GM19372 (cell line): ENCODE data around the gene CNOT9.
"Not testable (repeated sequence)": the region's sequence is repeated elsewhere in the genome, so short reads cannot be mapped to it uniquely, and the experiment has no call there.

Experiments used
- ATAC-seq: cut with Tn5 transposase; IDR thresholded peaks from one replicate; pipeline ENCODE4 v1.9.1; 2021; ENCODE audit warnings: mild to moderate bottlenecking, low read depth, moderate library complexity; ENCODE audit not compliant: unreplicated experiment

The CNOT9 gene, protein sequence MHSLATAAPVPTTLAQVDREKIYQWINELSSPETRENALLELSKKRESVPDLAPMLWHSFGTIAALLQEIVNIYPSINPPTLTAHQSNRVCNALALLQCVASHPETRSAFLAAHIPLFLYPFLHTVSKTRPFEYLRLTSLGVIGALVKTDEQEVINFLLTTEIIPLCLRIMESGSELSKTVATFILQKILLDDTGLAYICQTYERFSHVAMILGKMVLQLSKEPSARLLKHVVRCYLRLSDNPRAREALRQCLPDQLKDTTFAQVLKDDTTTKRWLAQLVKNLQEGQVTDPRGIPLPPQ

DNA sequence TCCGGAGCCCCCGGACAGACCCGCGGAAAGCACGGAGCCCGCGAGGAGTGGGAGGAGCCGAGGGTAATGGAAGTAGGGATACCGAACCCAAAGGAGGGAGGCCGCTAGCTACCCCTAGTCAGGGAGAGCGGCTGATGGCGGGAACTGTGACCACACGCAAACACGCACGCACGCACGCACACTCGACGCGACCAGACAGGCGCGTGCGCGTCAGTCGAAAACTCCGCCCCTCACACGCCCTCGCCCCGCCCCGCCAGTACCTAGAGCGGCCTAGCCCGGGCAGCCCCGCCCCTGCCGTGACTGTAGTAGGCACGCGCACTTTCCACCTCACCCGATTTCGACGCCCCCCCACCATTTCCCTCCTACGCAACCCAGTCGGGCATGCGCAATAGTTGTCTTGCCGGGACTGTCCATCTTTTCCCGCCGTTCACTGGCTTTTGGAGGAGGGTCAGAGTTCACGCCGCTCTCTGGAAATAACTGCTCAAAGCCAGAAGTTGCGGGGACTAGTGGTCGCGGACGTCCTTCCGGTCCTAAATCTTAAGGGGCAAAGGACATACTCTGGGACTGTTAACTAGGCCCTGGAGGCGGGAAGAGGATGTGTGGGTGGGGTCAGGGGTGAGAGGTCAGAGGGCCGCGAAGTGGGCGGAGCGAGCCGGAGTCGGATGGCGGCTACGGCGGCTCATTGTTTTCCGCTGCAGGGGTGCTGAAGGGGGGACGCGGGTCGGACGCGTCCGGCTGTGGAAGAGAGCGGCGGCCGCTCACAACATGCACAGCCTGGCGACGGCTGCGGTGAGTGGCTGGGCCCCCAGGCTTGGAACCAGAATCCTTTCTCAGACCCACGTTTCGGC, at the start of gene CNOT9, which contains the start of gene USP37:
Gene CNOT9 (plus strand): TSS at position 650 of the 848 bp plus-strand sequence. CDS start 116 bp downstream, at position 766.
Gene USP37 (minus strand): TSS at position 162 of the 848 bp plus-strand sequence. CDS start 9,698 bp downstream, outside the sequence.
- ATAC-seq: peak; percentile 80

GRCh38 chr2:218518876-218519275, 49.8 kb upstream of the CNOT9 start:
- ATAC-seq: no peak

DNA sequence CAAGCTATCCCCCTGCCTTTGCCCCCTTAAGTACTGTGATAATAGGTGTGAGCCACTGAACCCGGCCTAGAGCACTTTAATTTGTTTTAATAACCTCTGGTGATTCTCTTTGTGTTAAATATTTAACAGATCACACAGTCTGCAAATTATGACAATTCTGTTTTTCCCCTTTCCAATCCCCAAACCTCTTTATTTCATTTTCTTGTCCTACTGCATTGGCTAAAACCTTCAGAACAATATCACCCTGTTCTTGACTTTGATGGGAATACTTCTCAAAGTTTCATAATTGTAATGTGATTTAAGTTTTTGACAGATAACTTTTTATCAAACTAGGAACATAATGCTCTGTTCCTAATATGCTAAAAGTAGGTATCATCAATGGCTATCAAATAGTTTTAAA, 45.0 kb upstream of the CNOT9 start:
- ATAC-seq: no peak

- not testable (repeated sequence) for ATAC-seq
These were observed 40.2 kb upstream of the CNOT9 start for GRCh38 chr2:218528409-218528808.

DNA sequence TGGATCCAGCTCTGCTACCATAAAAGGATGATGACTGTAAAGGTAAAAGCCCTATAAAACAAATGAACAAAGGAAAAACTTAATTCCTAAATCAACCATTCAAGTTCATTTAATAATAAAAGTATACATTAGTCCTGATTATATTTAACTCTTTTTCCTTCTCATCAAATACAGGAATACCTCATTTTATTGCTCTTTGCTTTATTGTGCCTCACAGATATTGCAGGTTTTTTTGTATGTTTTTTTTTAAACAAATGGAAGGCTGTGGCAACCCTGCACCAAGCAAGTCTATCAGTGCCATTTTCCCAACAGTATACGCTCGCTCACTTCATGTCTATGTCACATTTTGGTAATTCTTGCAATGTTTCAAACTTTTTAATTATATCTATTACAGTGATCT, 38.6 kb upstream of the CNOT9 start:
- no peak for ATAC-seq

DNA sequence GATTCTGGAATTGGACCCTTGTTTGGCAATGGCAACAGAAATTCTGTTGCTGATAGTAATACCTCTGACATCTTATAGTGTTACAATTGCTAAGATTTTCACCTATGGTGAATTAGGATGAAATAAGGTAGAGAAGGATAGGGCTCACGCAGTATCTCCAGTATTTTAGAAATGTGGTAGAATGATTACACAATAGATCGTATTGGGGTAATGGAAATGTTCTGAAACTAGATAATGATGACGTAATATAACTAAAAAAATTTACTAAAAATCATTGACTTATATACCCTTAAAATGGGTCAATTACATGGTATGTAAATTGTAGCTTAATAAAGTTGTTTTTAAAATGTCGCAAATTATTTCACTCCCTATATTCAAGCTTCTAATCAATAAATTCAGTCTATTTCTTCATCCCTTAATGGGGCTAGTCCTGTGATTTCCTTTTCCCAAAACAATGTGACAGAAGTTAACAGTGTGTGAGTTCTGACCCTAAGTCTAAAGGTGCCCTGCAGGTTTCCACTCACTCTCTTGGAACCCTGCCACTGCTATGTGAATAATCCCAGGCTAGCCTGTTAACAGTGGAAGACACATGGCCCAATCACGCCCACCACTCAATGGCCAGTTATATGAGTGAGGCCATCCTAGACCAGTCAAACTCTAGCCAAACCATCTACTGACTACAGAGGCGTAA, 31.7 kb upstream of the CNOT9 start:
- ATAC-seq: no peak

DNA sequence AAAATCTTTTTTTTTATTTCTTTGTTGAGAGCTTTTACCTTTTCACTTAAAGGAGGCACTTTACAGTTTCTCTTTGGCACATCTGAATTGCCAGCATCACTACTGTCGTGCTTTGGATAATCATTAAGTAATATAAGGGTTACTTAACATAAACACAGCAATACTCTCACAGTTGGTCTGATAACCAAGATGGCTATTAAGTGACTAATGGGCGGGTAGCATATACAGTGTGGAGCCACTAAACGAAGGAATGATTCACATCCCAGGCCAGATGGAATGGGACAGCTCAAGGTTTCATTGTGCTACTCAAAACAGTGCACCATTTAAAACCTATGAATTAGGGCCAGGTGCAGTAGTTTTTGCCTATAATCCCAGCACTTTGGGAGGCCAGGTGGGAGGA, 28.6 kb upstream of the CNOT9 start:
- no peak for ATAC-seq

- no peak for ATAC-seq
These were observed 22.6 kb upstream of the CNOT9 start for GRCh38 chr2:218546012-218546411.

DNA sequence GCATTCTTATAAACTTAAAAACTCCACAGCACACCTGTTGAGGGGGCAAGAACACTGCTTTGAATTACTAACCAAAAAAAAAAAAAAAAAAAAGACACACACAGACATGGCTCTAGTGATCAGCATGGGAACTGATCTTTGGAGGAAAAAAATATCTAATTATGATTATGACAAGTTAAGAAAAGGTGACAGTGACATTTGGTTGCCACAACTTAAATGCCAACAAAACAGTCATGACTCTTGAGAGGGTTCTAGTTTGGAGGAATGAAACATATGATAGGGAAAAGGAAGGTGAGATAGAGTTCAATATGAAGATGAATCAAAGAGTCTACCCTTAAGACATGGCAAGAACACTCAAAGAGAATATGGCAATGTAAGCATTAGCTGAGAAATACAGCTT, 21.1 kb upstream of the CNOT9 start:
- no peak for ATAC-seq

- no peak for ATAC-seq
These were observed 20.7 kb upstream of the CNOT9 start for GRCh38 chr2:218547978-218548377.

- ATAC-seq: not testable (repeated sequence)
These were observed 14.4 kb upstream of the CNOT9 start for GRCh38 chr2:218554225-218554624.

GRCh38 chr2:218555527-218555926, 13.1 kb upstream of the CNOT9 start:
- no peak for ATAC-seq

DNA sequence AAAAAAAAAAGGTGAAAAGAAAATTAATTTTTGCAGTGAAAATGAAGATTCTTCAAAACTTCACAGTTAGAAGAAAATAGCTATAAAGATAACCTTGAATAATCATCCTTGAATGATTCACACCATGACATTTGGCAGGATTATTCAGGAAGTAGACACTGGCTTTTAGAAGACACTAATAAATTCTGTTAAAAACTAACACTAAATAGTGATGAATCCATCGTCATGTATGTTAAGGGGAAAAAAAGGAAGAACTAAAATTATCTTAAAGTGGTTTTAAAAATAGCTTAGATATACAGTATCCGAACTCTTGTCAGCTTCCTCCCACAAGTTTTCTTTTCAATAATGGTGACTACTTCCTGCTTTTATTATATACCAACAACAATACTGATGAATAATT, 10.7 kb upstream of the CNOT9 start:
- no peak for ATAC-seq

- no peak for ATAC-seq
These were observed 9.7 kb upstream of the CNOT9 start for GRCh38 chr2:218558986-218559385.

GRCh38 chr2:218564056-218564455, 4.6 kb upstream of the CNOT9 start:
- no peak for ATAC-seq

- ATAC-seq: no peak
These were observed 2.3 kb upstream of the CNOT9 start for GRCh38 chr2:218566296-218566695.

DNA sequence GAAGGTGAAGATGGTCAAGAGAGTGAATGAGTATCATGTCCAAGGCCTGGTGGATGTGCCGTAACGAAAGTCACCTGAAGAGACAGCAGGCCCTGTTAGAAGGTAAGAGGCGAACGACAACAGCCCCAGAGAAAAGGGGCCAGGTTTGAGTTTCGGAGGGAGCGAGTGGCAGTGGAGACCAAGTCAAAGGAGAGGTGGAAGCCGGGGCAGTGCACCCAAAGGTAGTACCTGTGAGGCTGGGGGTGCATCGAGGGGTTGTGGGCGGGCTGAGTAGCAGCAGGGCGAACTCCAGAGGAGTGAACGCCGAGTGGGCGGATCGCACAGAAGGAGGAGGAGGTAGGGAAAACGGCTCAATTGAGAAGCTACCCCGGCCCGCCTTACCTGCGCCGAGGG, 846 bp upstream of the CNOT9 start:
- ATAC-seq: peak; percentile 29

DNA sequence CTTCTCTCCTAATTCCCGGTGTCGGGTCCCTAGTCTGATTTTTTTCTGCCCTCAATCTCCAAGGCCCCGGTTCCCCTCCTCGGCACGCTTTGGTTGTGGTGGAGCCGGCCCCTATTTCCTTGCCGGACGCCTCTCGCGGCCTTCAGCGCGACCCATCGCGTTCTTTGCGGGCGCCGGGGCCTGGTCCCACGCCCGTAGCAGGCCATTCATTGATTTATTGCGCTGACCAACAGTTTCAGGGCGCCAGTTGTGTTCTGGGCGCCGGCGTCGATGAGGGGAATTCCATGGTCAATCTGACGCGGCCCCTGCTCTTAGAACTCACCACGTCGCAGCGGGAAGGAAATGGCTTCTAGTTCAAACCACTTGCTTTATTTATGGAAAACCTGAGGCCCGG, 396 bp downstream of the CNOT9 start:
- ATAC-seq: peak; percentile 21

DNA sequence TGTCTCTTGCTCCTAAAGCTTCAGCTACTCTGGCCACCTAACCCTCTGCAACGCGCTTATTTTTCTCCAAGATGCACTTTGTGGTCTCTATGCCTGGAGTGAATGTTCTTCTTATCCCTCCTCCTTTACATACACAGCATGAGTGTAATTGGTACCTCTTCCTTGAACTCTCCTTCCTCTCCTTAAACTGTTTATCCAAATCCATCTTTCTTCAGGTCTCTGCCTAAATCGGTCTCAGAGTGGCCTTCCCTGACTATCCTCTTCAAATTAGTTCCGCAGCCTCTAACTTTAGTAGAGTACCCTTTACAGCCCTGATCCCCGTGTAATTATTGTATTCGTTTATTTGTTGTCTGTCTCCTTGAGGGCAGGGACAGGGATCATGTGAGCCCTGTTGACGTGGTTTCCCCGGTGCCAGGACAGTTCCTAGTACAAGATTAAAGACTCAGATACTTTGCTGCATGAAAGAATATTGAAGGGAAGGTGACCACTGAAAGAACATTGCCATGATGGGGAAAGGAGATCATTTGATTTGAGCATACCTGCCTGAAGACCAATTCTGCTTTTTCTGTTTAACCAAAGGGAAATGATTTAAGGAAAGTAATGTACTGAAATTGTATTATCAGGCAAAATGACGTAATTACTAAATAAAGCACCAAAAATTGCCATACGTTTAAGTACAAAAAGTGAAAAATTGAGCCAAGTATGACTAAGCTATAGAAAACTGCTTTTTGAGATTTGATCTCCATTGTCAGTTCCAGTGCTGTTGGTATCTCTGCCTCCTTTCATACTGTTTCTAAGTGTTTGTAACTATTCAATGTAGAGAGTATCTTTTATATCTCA, 1.2 kb downstream of the CNOT9 start:
- no peak for ATAC-seq

DNA sequence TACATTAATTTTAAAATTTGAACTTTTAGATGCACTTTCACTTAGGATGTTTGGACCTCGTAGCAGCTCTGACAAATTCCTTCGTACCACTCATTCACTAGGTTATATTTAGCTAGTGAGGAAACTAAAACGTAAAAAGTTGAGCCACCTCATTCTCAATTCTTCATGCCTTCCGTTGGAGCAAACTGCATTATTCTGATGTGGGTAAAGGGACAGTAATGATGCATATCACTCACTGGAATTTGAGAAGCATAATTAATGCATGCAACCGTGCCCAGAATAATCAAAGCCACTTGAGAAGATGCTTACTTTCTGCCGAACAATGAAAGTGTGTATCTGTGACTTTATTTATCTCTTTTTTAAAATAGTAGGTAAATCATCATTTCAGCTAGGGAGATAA, 2.2 kb downstream of the CNOT9 start:
- ATAC-seq: no peak
